HepG2 (cell line): ENCODE data around the gene RHBDD2. TPM values are rescaled to one million over a fixed set of nuclear protein-coding genes. Genes with fewer than 3 reads are reported as not detected.

Experiments
- ATAC-seq: fragments of 200-7000 bp; cut with Tn5 transposase; 3 replicates; pipeline ENCODE4 v1.9.1; 2020; ENCODE audit warnings: mild to moderate bottlenecking, moderate library complexity
- BruUV-seq: library from RNA; stranded (reverse); fragments of 400-500 nt; replicated peaks from 2 replicates; lab custom pipeline; 2021; lab: Mats Ljungman, UMichigan
- CTCF ChIA-PET: fragments of 300-600 bp; formaldehyde crosslinking; extraction: SDS; loops from one replicate; lab custom pipeline; 2021; ENCODE audit warnings: low total read pairs, inconsistent platforms, low intra/inter-chr PET ratio; lab: Yijun Ruan, JAX
- POLR2A ChIA-PET: fragments of 350-600 bp; sonication (Branson Sonifier 250); formaldehyde crosslinking; loops from one replicate; lab custom pipeline; 2020; ENCODE audit warnings: antibody characterized with exemption, inconsistent platforms; lab: Yijun Ruan, JAX
- DNase-seq: peaks from one replicate; pipeline ENCODE4 v3.0.0-alpha.2; 2015; ENCODE audit warnings: low spot score
- FAIRE-seq: peaks from 3 replicates; lab custom pipeline; 2011; peaks lifted over from hg19 to GRCh38; lab: Jason Lieb, UNC
- H2AFZ ChIP-seq: one replicate; pipeline ENCODE4 v1.6.1; 2011; ENCODE audit warnings: low read length, inconsistent platforms
- H3K27ac ChIP-seq: fragments of 300-600 bp; 3 replicates; pipeline ENCODE4 v1.8.0; 2011; ENCODE audit warnings: mixed run types, mild to moderate bottlenecking, mixed read lengths, low read length, inconsistent platforms; ENCODE audit not compliant: insufficient read depth; ENCODE audit errors: extremely low read length
- H3K27me3 ChIP-seq, 2 experiments: fragments of 200-600 bp in 1 of 2; 2 replicates in 1 of 2; 3 replicates in 1 of 2; pipeline versions ENCODE4 v1.6.0 to v1.8.0; 2011; ENCODE audit warnings: low read length in 2 of 2, mild to moderate bottlenecking in 2 of 2, moderate library complexity in 2 of 2, inconsistent platforms in 1 of 2; ENCODE audit not compliant: insufficient read depth in 2 of 2, control insufficient read depth in 1 of 2
- H3K36me3 ChIP-seq, 2 experiments: fragments of 200-600 bp in 1 of 2; replicated peaks in 1 of 2; 2 replicates in 1 of 2; 3 replicates in 1 of 2; pipeline versions ENCODE4 v1.5.1 to v1.8.0; 2011; ENCODE audit warnings: low read length in 2 of 2, inconsistent platforms in 1 of 2; ENCODE audit not compliant: insufficient read depth in 2 of 2, control insufficient read depth in 1 of 2
- H3K4me1 ChIP-seq: 2 replicates; pipeline ENCODE4 v1.5.1; 2012; ENCODE audit warnings: low read length, inconsistent platforms; ENCODE audit not compliant: insufficient read depth
- H3K4me2 ChIP-seq: 2 replicates; pipeline ENCODE4 v1.6.0; 2011; ENCODE audit warnings: low read depth, low read length, inconsistent platforms
- H3K4me3 ChIP-seq, 3 experiments: fragments of 200-600 bp in 1 of 3; sonication (generic), shearing (Covaris generic) in 1 of 3; replicated peaks in 1 of 3; 2 replicates each; pipeline ENCODE4 v1.5.1; 2011 to 2016; ENCODE audit warnings: low read length in 3 of 3, inconsistent platforms in 2 of 3, low read depth in 2 of 3, mild to moderate bottlenecking in 2 of 3, control low read depth in 1 of 3, mixed read lengths in 1 of 3; ENCODE audit not compliant: insufficient read depth in 1 of 3
- H3K79me2 ChIP-seq: one replicate; pipeline ENCODE4 v1.6.1; 2011; ENCODE audit warnings: low read length, inconsistent platforms; ENCODE audit not compliant: insufficient read depth
- H3K9ac ChIP-seq: 2 replicates; pipeline ENCODE4 v1.6.0; 2011; ENCODE audit warnings: mild to moderate bottlenecking, low read depth, low read length, inconsistent platforms; ENCODE audit not compliant: insufficient read depth
- H3K9me3 ChIP-seq: 2 replicates; pipeline ENCODE4 v1.5.1; 2012; ENCODE audit warnings: mild to moderate bottlenecking, low read length
- H4K20me1 ChIP-seq: 2 replicates; pipeline ENCODE4 v1.6.0; 2011; ENCODE audit warnings: inconsistent platforms, mild to moderate bottlenecking, low read length, moderate library complexity; ENCODE audit not compliant: insufficient read depth
- FOXK2 ChIP-seq: fragments of 450-650 bp; IDR thresholded peaks from 2 replicates; pipeline ENCODE4 v1.6.1; 2016
- HOXA5 ChIP-seq: sonication (generic); formaldehyde crosslinking; IDR thresholded peaks from 2 replicates; pipeline ENCODE4 v1.4.0; 2020; ENCODE audit warnings: missing genetic modification reagents
- IRX3 ChIP-seq: sonication (generic); formaldehyde crosslinking; IDR thresholded peaks from 2 replicates; pipeline ENCODE4 v1.8.1; 2023; ENCODE audit warnings: mild to moderate bottlenecking, low read depth, missing genetic modification reagents, borderline replicate concordance
- MZF1 ChIP-seq: sonication (generic); formaldehyde crosslinking; IDR thresholded peaks from 2 replicates; pipeline ENCODE4 v1.8.1; 2023; ENCODE audit warnings: mild to moderate bottlenecking, missing genetic modification reagents, borderline replicate concordance
- NPAS2 ChIP-seq: sonication (generic); formaldehyde crosslinking; IDR thresholded peaks from 2 replicates; pipeline ENCODE4 v1.8.0; 2022; ENCODE audit warnings: mild to moderate bottlenecking, missing genetic modification reagents, borderline replicate concordance
- PREB ChIP-seq: sonication (generic); formaldehyde crosslinking; IDR thresholded peaks from 2 replicates; pipeline ENCODE4 v1.4.0; 2020; ENCODE audit warnings: missing genetic modification reagents
- RARG ChIP-seq: sonication (generic); formaldehyde crosslinking; IDR thresholded peaks from 2 replicates; pipeline ENCODE4 v1.4.0; 2020; ENCODE audit warnings: low read depth, mild to moderate bottlenecking, missing genetic modification reagents
- RXRA ChIP-seq: sonication (generic); formaldehyde crosslinking; IDR thresholded peaks from 2 replicates; pipeline ENCODE4 v1.5.1; 2020; ENCODE audit warnings: missing genetic modification reagents
- TSC22D2 ChIP-seq: sonication (generic); formaldehyde crosslinking; IDR thresholded peaks from 2 replicates; pipeline ENCODE4 v1.5.1; 2020; ENCODE audit warnings: missing genetic modification reagents, mild to moderate bottlenecking, borderline replicate concordance
- ZFAT ChIP-seq: sonication (generic); formaldehyde crosslinking; conservative IDR thresholded peaks from 2 replicates; pipeline ENCODE4 v1.8.1; 2023; ENCODE audit warnings: missing genetic modification reagents, inconsistent platforms
- WGBS: methylation state at CpG from one replicate; pipeline ENCODE4 v1.1.6; 2017; ENCODE audit warnings: low lambda C conversion rate; 5-methylcytosine and 5-hydroxymethylcytosine counted together
- in situ Hi-C: cut with HindIII; loops from 2 replicates; pipeline ENCODE4 v1.10.0; 2017; ENCODE audit warnings: low pct_unique_long_range_greater_than_20kb; ENCODE audit not compliant: extremely low pct_ligation_motif_present
- intact Hi-C: fragments of 100-400 bp; cut with micrococcal nuclease; formaldehyde crosslinking; loops from one replicate; pipeline ENCODE4 v1.10.0; 2022; ENCODE audit not compliant: unreplicated experiment
- polyA plus RNA-seq, 8 experiments: library from polyadenylated mRNA; depleted of rRNA in 3 of 8; stranded (reverse) in 7 of 8; unstranded in 1 of 8; fragments of >200 nt; fragmentation: Illumina TruSeq in 4 of 8; extraction: Trizol in 4 of 8; gene quantifications; 2 replicates each; pipeline versions ENCODE4 v1.2.1 to v1.2.3, GENCODE V29; 2011 to 2016; ENCODE audit warnings: low read depth in 4 of 8, missing spikeins in 1 of 8, mixed read lengths in 1 of 8; ENCODE audit not compliant: insufficient read depth in 1 of 8
- total RNA-seq, 5 experiments: library from RNA; depleted of rRNA; stranded (reverse); fragments of >200 nt; fragmentation: Illumina TruSeq; extraction: Trizol; gene quantifications; 2 replicates each; pipeline ENCODE4 v1.2.3, GENCODE V29; 2016; ENCODE audit warnings: low read depth in 1 of 5

The RHBDD2 gene
- total and polyA plus RNA-seq, 2 of the 13 experiments (the other 11 are each of a cell fraction or from before 2014, with no cell fraction given), result 23.1 to 26.4 TPM

GRCh38 chr7:75924256-75924655 is 45.4 kb downstream of the RHBDD2 start:
- Histone ChIP-seq H3K27ac (peak overlapping the region; percentile 63), H3K4me1 (peaks cover 80% of the 10 kb centered on the region), H3K36me3 (peaks cover 9 to 50% of the 10 kb centered on the region in 2 experiments; a peak in 4 of 5 replicates), H3K4me2 (no peak overlapping the region), H2AFZ (no peak overlapping the region)
- ChIA-PET POLR2A (interaction anchor here (3.5 kb wide), 1 partner anchor 9 kb away, joined by 41 read pairs; the partner anchor contains the start of gene POR), CTCF (no interaction called here)
- WGBS, result 97% methylated on average over 2 of the region's 2 CpGs
- FAIRE-seq, result no peak
- TF ChIP-seq ZFAT (CRISPR knock-in tag), result no peak
- TF ChIP-seq NPAS2 (CRISPR knock-in tag), result no peak
- no peak for TF ChIP-seq MZF1 (CRISPR knock-in tag)
- TF ChIP-seq PREB (CRISPR knock-in tag), result no peak
- TF ChIP-seq FOXK2, result no peak
- no peak for TF ChIP-seq RARG
- TF ChIP-seq IRX3 (CRISPR knock-in tag), result no peak
- no peak for TF ChIP-seq HOXA5 (CRISPR knock-in tag)
- TF ChIP-seq RXRA (CRISPR knock-in tag), result no peak
- no peak for TF ChIP-seq TSC22D2
- TF ChIP-seq, all 625 proteins: peak for 0
- no peak overlapping the region for H3K4me3 ChIP-seq
- no peaks in the 10 kb centered on the region for H3K9me3 ChIP-seq
- no peak overlapping the region for H3K9ac ChIP-seq
- no TSS peak for BruUV-seq
- H4K20me1 ChIP-seq, result peaks cover 77% of the 10 kb centered on the region
- H3K27me3 ChIP-seq, result no peaks in the 10 kb centered on the region
- in situ Hi-C loops (no loop called here), intact Hi-C loops (loop anchor here (5.0 kb wide), 1 partner anchor 38 kb away; no protein-coding TSS in a partner anchor)
- ATAC-seq (no peak), DNase-seq (no peak)
- peaks cover 87% of the 10 kb centered on the region for H3K79me2 ChIP-seq
